Heart left ventricle (tissue), 16 donors: ENCODE data around the gene ASCC2. TPM values are rescaled to one million over a fixed set of nuclear protein-coding genes. Genes with fewer than 3 reads are reported as not detected.
A peak's percentile ranks its signal among the peaks of the same experiment; 100 is the strongest.

ENCODE experiments used
- ATAC-seq, 4 donors: fragments of 200-7000 bp; cut with Tn5 transposase; one replicate each; pipeline ENCODE4 v1.9.1; 2020 to 2022; ENCODE audit warnings: moderate library complexity in 4 of 4, mild to moderate bottlenecking in 3 of 4, moderate number of reproducible peaks in 1 of 4
- DNase-seq, 5 donors: peaks; one replicate each; pipeline ENCODE4 v3.0.0-alpha.2; 2020
- H3K27ac ChIP-seq, 12 donors: fragments of 200-600 bp; sonication (generic) in 4 of 12; one replicate each; pipeline versions ENCODE4 v1.5.0 to v1.8.0; 2016 to 2022; ENCODE audit warnings: mild to moderate bottlenecking in 2 of 12
- H3K27me3 ChIP-seq, 9 donors: fragments of 200-600 bp; sonication (generic) in 2 of 9; one replicate each; pipeline versions ENCODE4 v1.5.1 to v1.8.0; 2016 to 2022; ENCODE audit warnings: mild to moderate bottlenecking in 3 of 9
- H3K36me3 ChIP-seq, 9 donors: fragments of 200-600 bp; sonication (generic) in 2 of 9; one replicate each; pipeline versions ENCODE4 v1.5.0 to v1.8.0; 2018 to 2022; ENCODE audit warnings: mild to moderate bottlenecking in 2 of 9
- H3K4me1 ChIP-seq, 12 donors: fragments of 200-600 bp; sonication (generic) in 4 of 12; one replicate each; pipeline versions ENCODE4 v1.5.0 to v1.8.0; 2016 to 2022; ENCODE audit warnings: mild to moderate bottlenecking in 3 of 12
- H3K4me3 ChIP-seq, 12 donors: fragments of 200-600 bp; sonication (generic) in 4 of 12; one replicate each; pipeline versions ENCODE4 v1.5.0 to v1.8.0; 2017 to 2022; ENCODE audit warnings: mild to moderate bottlenecking in 9 of 12, moderate library complexity in 4 of 12
- H3K9me3 ChIP-seq, 12 donors: fragments of 200-600 bp; sonication (generic) in 4 of 12; one replicate each; pipeline versions ENCODE4 v1.5.0 to v1.8.0; 2016 to 2022; ENCODE audit warnings: mild to moderate bottlenecking in 1 of 12
- CTCF ChIP-seq, 12 donors: fragments of 200-600 bp; sonication (generic) in 4 of 12; IDR thresholded peaks; one replicate each; pipeline versions ENCODE4 v1.5.0 to v1.8.0; 2018 to 2022; ENCODE audit warnings: antibody characterized with exemption in 12 of 12, mild to moderate bottlenecking in 5 of 12
- POLR2A ChIP-seq, 2 donors: fragments of 450-650 bp; IDR thresholded peaks; one replicate each; pipeline ENCODE4 v1.6.1; 2017; ENCODE audit warnings: antibody characterized with exemption in 2 of 2, mild to moderate bottlenecking in 2 of 2, moderate library complexity in 2 of 2
- WGBS, 4 donors: extraction: QIAGEN DNeasy Blood & Tissue Kit in 2 of 4; methylation state at CpG; one replicate each; pipeline versions ENCODE4 v1.1.5 to v1.1.7; 2013 to 2018; 5-methylcytosine and 5-hydroxymethylcytosine counted together
- intact Hi-C, 10 donors: fragments of 100-400 bp; cut with DNase I; formaldehyde crosslinking; loops; one replicate each; pipeline versions ENCODE4 v1.11.1 to v1.14.2; 2022
- polyA plus RNA-seq, 2 donors: library from polyadenylated mRNA; stranded (reverse); fragments of 200-250 nt; gene quantifications; one replicate each; pipeline ENCODE4 v1.2.3, GENCODE V29; 2013
- total RNA-seq, 9 donors: library from RNA; depleted of rRNA in 2 of 9; stranded (reverse); fragments of >200 nt in 2 of 9; fragmentation: NEBNext Ultra II Directional in 3 of 9; extraction: Animal tissue kit (Norgen Biotek cat#: 25700) in 3 of 9; gene quantifications; one replicate each; pipeline versions ENCODE4 v1.1.0 to v1.2.4, GENCODE V29; 2016 to 2023
- donor health status: ischemic (EF 13 %, LVEDD 7.1; RV severe dilation, severe dysfunction).
- donor health status: healthy with polysubstance abuse.
- donor health status: DM: no; HTN: yes; CAD: no.
- donor health status: DM: no; HTN: no; CAD: no.
- donor health status: ischemic (EF 25% LVEDD 6.9; RV normal size, moderate dysfunction).
- donor health status: ischemic (EF 25% LVEDD 5.7; RV mildly dilated, moderate dysfunction).
- donor health status: healthy.
- donor health status: DM: yes; HTN: yes; CAD: no.
- donor health status: ischemic (EF 35%, LVEDD 5.7; RV mildly dilated, moderate dysfunction).
- donor health status: nonischemic (EF 11% LVEDD 7.7; RV severe dilation, severe dysfunction).
- donor health status: DM: yes; HTN: yes; CAD: no.
- donor health status: PGD.
- donor health status: ischemic (EF 29% LVEDD 5.4; RV normal size, mild dysfunction).
- donor health status: nonischemic (EF 23%, LVEDD 6.1; RV moderate dilation, normal function).

ASCC2 gene
- total and polyA plus RNA-seq, 11 donors = 23.6 to 77.1 (median 36.7) TPM

- ATAC-seq (no peak), DNase-seq (no peak)
- Histone ChIP-seq H3K27me3 (no peaks in the 10 kb centered on the region), H3K9me3 (no peaks in the 10 kb centered on the region), H3K27ac (no peak overlapping the region), H3K4me1 (peaks cover 0 to 37% (median 22%) of the 10 kb centered on the region in 12 donors), H3K4me3 (no peak overlapping the region), H3K36me3 (peaks cover 0 to 44% (median 38%) of the 10 kb centered on the region in 9 donors)
- TF ChIP-seq POLR2A (IDR thresholded peaks at IDR 0.05) = no peak
- no peak for TF ChIP-seq CTCF (IDR thresholded peaks at IDR 0.05)
- WGBS, 4 donors = 68 to 79% (median 78%) methylated on average over 5 of the region's 5 CpGs
- intact Hi-C loops = no loop called here
These were observed 52.0 kb downstream of the ASCC2 start for GRCh38 chr22:29786031-29786430.

DNA sequence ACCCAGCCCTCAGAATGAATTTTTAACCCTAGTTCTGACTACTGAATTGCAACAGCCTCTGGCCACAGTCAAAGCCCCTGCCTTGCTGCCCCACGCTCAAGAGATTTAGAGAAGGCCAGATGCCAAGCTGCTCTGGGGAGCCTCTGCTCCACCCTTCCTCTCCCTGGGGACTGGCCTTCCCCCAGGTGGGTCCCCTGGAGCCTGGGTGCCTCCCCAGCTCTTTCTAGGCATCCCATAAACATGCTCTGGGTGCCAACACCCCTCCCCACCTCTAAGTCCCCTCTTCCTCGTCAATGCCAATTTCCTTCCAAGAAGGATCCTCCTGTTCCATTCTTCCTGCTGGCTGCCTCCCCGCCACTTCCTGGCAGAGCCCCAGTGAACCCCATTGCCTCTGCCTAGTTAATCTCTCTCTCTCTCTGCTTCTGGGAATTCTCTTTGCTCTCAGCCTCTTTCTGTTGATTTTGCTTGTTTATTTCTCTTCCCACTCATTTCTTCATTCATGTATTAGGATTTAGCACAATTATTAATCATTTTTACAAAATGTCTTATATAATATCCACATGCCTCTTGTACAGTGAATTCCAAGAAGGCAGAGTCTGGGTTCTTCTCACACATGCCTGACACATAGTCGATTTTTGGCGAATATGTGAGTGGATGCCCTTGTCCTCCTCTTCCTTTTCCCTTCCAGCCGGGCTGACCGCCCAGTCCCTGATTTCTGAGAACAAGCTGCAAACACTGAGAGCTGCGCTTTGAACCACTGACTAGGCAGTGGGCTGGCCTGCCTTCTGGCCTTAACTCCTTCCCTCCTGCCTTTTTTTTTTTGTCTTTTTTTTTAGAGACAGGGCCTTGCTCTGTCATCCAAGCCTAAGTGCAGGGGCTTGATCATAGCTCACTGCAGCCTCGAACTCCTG is 53.4 kb downstream of the ASCC2 start:
- ATAC-seq (no peak), DNase-seq (no peak)
- WGBS, 4 donors = 44 to 59% (median 46%) methylated on average over 9 of the region's 9 CpGs
- intact Hi-C loops = loop anchor here in 3 of 10 donors (5.0 kb wide), 2 partner anchors 33 to 48 kb away; no protein-coding TSS in a partner anchor
- TF ChIP-seq POLR2A (IDR thresholded peaks at IDR 0.05) (no peak), CTCF (IDR thresholded peaks at IDR 0.05) (no peak)
- Histone ChIP-seq H3K27me3 (no peaks in the 10 kb centered on the region), H3K4me3 (no peak overlapping the region), H3K9me3 (no peaks in the 10 kb centered on the region), H3K27ac (peak overlapping the region in 7 of 12 donors; percentile 3 to 73 (median 44)), H3K4me1 (peaks cover 0 to 47% (median 29%) of the 10 kb centered on the region in 12 donors), H3K36me3 (peaks cover 0 to 31% (median 25%) of the 10 kb centered on the region in 9 donors)

DNA sequence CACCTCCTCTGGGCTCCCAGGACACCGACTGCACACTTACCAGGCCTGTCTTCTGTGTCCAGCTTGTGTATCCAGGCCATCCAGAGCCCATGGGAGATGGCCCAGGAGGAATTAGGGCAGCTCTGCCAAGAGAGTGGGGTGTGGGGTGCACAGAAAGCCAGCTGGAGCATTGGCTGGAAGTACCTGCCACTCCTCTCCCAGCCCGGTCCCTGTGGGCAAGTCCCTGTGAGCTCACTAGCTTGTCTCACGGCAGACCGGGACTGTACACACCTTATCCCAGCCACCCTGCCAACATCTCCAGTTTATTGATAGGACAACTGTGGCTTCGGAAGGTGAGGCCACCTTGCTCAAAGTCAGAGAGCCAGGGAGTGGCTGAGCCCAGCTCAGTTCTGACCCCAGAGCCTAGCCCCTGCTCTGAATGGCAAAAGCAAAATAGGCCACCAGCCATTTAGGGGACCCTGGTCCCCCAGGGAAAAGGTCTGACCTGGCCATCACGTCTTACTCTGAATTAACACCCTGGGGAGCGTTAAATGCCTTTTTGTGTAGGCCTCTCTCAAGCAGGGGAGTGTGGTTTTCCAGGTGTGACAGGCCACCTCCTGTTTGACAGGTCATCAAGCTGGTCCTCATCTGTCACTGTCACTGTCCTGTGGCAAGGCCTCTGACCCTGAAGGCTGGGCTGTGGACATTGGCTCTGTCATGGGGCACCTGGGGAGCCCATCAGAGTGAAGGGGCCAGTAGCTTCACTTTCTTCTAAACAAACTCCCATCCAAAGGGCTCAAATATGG is 55.8 kb downstream of the ASCC2 start:
- no peaks in the 10 kb centered on the region for H3K27me3 ChIP-seq
- peak overlapping the region; percentile 55 to 89 (median 76) for H3K27ac ChIP-seq
- H3K36me3 ChIP-seq = peaks cover 0 to 7% (median under 1%) of the 10 kb centered on the region in 9 donors
- TF ChIP-seq POLR2A (IDR thresholded peaks at IDR 0.05) (no peak), CTCF (IDR thresholded peaks at IDR 0.05) (no peak)
- peak; percentile 74 to 87 (median 82) for ATAC-seq
- 29 to 77% (median 65%) methylated on average over 4 to 7 of the region's 7 CpGs for WGBS, 4 donors
- no peak overlapping the region for H3K4me3 ChIP-seq
- intact Hi-C loops = loop anchor here in 3 of 10 donors (5.0 kb wide), 2 partner anchors 35 to 50 kb away; no protein-coding TSS in a partner anchor
- peak; percentile 72 to 85 (median 75) for DNase-seq
- H3K9me3 ChIP-seq = no peaks in the 10 kb centered on the region
- H3K4me1 ChIP-seq = peaks cover 0 to 53% (median 32%) of the 10 kb centered on the region in 12 donors
